ENCODE results near the gene NEB.
"Not testable (repeated sequence)": the region's sequence is repeated elsewhere in the genome, so short reads cannot be mapped to it uniquely, and the experiment has no call there.

Gene NEB

DNA sequence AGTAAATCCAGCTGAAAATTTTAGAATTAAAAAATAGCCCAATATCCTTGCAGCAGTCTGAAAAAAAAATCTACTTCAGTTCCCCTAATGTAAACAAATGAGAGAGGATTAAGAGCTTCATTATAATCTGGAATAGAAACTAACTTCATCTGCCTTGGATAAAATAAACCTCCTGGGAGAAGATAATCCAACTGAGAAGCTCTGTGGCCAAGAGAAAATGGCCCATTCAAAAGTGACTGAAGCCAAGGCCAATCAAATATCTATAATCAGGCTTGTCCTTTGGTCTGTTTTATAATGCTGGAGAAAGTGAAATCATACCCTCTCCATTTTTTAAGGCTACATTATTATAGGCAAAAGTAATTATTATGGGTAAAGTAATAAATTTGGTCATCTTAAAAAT, 110.0 kb downstream of the NEB start:
- no peak for DNase-seq (ENCODE audit: low read depth)
- H3K4me3 ChIP-seq (ENCODE audit: low read depth, low read length) = no peak overlapping the region

DNA sequence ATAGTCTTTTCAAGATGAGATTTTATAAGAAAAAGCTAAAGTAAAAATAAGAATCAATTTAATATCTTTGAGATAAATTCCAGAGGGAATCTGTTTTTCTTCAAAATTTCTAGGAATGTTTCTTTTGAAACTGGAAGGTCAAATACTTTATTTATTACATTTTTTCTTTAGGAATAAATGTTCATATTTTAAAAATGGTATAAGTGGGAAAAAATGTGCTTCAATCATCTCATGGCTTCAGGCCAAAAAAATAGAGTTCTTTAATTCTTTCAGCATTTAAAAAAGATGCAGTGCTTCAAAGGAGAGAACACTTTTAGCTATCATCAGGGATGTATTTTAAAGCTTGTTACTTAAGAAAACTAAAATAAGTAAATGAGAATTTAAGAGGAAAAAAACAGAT, 110.6 kb downstream of the NEB start:
- DNase-seq (ENCODE audit: low read depth) = no peak
- H3K4me3 ChIP-seq (ENCODE audit: low read depth, low read length) = no peak overlapping the region

DNA sequence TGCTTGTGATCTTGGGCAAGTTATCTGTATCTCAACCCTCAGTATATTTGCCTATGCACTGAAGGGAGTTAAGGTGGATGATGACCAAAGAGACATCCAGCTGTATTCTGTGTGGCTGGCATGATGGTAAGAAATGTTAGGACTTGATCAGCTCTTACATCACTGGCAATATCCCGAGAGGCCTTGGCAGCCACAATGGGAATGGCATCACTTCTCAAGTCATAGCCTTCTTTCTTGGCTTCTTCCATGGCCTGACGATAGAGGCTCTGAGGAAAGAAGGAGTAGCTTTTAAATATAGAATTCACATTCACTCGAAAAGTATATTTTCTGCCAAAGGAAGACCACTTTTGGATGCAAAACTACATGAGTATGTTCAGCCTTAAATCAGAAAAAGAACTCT, 113.5 kb downstream of the NEB start:
- DNase-seq (ENCODE audit: low read depth) = no peak
- H3K4me3 ChIP-seq (ENCODE audit: low read depth, low read length) = no peak overlapping the region

DNA sequence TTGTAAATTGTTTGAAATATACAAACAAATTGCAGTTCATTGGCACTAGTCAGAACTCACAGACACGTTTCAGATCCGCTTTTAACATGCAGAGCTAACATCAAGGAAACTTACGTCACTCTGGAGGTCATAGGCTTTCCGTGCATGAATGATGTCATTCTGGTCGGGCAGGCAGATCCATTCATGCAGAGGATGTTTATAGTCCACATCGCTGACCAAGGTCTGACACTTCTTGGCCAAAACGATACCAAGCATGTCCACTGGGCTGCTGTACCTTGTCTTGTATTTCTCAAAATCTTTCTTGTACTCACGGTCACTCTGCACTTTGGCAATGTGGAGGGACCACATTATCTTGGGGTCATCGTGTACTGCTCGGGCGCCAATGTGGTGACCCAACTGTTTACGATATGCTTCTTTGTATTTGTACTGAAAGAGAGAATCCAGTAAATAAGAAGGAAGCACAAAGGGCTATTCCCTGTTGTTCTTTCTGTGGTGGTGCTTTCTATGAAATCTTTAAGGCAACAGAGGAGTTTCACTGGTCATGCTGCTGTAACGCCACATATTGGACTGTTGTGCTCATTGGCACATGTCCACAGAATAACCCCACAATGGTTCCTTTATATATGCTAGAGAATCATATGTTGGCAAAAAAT, 114.8 kb downstream of the NEB start:
- no peak for DNase-seq (ENCODE audit: low read depth)

DNA sequence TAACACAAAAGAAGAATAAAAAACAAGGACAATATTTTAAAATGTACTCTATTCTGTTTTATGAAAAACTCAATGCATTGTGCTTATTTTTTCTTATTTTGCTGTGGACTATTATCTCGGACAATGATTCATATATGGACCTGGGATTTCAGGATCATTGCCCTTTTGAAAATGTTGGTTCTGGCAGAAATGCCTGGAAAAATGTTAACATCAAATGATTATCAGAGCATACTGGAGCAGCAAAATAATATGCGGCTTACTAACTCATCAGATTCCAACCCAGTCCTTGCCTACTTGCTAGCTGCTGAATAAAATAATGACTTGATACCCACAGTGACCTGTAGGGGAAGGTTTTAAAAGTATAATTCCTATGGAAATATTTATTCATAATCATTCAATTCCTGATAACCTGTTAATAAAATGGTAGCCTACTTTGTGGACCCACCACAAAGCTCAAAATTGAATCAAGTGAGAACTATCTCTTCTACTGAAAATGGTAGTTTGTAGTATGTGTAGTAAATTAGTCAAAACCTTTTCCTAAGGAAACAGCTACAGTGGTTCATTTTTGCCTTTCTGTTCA, 117.4 kb downstream of the NEB start:
- H3K4me3 ChIP-seq (ENCODE audit: low read depth, low read length) = no peak overlapping the region
- no peak for DNase-seq (ENCODE audit: low read depth)

More for the DNA sequence above, 114.8 kb downstream of the NEB start:
- H3K4me3 ChIP-seq (ENCODE audit: low read depth, low read length) = no peak overlapping the region

DNA sequence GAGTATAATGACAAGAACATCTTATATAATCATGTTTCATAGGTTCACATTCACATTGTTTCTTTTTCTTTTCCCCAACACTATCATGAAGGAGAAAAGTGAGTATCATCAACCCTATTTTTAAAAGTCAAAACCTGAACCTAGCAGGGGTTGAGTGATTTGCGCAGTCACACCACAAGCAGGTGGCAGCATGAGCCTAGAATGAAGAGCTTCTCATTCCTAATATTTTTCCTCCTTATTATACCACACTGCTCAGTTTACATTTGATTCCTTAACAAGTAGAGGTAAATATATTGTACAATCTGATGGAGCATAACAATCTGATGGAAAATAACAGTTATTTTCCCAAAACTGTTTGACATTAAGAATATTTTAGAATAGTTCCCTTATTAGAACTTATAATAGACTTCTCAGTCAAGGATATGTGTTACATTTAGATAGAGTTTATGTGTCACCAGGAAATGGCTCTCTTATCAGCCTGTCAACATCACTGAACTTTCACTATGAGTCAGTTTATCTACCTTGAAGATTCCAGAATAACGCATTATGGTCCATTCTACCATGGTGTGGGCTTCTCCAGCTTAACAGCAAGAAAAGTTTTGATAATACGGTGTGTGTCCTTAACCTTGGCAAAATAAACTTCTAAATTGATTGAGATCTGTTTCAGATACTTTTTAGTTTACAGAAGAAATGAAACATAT, 119.5 kb downstream of the NEB start:
- DNase-seq (ENCODE audit: low read depth) = no peak
- H3K4me3 ChIP-seq (ENCODE audit: low read depth, low read length) = no peak overlapping the region

DNA sequence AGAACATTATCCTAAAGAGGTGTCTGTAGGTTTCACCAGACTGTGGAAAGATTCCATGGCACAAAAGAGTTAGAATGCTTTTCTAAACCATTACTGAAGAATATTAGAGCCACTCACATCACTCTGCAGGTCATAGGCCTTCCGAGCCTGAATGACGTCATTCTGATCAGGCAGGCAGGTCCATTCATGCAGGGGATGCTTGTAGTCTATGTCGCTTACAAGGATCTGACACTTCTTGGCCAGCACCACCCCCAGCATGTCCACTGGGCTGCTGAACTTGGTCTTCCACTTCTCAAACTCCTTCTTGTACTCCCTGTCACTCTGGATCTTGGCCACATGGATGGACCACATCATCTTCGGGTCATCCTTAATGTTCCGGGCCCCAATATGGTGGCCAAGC, 120.1 kb downstream of the NEB start:
- no peak overlapping the region for H3K4me3 ChIP-seq (ENCODE audit: low read depth, low read length)
- no peak for DNase-seq (ENCODE audit: low read depth)

DNA sequence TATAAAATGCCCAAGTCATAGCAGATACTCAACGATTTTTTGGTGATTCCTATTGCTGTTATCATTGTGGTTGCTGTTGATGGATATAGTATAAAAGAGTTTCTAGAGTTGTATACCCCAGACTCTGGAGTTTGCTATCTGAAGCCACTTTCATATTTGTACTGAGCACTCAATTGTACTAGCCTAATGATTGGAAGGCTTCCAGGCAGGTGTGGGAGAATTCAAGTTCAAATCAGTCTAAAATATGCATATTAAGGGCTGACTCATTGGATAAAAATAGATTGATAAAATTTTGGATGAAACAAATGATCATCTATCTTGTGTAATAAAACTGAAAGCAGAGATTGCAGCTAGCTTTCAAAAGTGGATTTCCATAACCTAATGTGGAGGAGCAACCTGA, 122.9 kb downstream of the NEB start:
- H3K4me3 ChIP-seq (ENCODE audit: low read depth, low read length) = no peak overlapping the region
- no peak for DNase-seq (ENCODE audit: low read depth)

DNA sequence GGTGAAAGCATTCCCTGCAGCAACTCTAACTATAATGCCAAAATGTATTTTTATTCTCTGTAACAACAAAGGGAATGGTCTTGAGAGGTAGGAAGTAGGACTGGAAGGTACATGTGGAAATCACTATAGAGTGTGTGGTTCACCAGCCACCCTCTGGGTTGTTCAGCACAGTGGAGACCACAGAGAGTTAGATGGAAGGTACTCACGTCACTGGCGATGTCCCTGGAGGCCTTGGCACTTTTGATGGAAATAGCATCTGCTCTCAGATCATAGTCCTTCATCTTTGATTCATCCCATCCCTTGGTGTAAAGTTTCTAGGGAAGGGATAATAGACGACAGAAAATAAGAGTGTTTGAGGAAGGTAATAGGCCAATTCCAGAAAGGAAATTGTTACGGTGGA, 124.0 kb downstream of the NEB start:
- no peak for DNase-seq (ENCODE audit: low read depth)

DNA sequence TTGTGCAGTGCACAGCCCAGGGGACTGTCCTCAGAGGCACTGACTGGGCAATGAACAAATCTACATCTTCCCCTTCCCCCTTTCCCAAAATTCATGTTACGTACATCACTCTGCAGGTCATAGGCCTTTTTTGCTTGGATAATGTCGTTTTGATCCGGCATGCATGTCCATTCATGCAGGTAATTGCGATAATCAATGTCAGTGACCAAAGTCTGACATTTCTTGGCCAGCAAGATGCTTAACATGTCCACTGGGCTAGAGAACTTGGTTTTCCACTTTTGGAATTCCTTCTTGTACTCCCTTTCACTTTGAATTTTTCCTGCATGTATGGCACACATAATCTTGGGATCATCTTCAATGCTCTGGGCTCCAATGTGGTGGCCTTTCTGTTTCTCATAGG, 124.6 kb downstream of the NEB start:
- no peak for DNase-seq (ENCODE audit: low read depth)
- H3K4me3 ChIP-seq (ENCODE audit: low read depth, low read length) = no peak overlapping the region

More for the DNA sequence above, 124.0 kb downstream of the NEB start:
- H3K4me3 ChIP-seq (ENCODE audit: low read depth, low read length) = no peak overlapping the region

DNA sequence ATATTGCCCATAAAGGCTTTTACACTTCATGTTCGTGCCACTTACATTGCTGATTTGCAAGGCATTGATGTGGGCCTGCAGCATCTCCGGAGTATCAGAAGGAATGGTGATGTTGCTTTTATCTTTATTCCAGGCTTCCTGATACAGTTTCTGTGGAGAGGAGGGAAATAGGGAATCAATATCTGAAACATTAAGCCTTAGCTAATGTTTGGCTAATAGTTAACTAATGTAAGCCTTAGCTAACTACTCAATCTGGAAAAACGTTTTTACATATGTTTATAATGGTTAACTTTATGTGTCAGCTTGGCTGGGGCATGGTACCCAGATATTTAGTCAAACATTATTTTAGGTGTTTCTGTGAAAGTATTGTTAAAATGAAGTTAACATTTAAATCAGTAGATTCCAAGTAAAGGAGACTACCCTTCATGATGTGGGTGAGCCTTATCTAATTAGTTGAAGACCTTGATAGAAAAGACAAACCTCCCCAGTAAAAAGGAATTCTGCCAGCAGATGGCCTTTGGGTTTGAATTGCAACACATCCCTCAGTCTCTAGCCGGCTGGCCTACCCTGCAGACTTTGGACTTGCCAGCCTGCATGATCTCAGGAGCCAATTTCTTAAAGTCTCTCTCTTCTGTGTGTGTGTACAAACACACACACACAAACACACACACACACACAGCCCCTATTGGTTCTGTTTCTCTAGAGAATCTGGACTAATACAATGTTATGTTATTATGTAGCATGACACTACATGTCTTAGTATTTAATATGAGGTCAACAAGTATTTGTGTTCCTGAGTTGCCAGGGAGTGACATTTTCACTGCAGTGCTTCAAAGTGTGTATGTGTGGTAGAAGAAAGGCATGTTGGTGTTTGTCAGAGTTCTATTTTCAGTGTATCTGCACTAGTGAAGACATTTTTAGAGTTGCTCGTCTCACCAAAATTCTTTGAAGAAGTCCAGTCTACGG, 126.5 kb downstream of the NEB start:
- not testable (repeated sequence) for DNase-seq (ENCODE audit: low read depth); H3K4me3 ChIP-seq (ENCODE audit: low read depth, low read length)

DNA sequence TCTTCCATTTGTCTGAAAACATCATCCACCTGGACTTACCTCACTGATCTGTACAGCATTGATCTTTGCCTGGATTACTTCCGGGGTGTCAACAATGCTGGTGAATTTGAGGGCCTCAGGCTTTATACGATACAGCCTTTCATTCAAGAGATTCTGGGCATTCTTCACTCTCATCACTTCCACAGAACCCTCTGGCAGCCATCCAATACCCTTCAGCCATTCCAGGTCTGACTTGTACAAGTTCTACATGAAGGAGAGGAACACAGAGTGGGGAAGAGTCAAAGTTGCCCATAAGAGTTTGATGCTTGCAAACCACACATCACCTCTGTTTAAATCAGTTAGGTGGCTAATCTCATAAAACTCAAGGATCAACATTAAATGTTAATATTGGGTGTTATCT, 130.7 kb downstream of the NEB start:
- H3K4me3 ChIP-seq (ENCODE audit: low read depth, low read length); DNase-seq (ENCODE audit: low read depth): not testable (repeated sequence)

DNA sequence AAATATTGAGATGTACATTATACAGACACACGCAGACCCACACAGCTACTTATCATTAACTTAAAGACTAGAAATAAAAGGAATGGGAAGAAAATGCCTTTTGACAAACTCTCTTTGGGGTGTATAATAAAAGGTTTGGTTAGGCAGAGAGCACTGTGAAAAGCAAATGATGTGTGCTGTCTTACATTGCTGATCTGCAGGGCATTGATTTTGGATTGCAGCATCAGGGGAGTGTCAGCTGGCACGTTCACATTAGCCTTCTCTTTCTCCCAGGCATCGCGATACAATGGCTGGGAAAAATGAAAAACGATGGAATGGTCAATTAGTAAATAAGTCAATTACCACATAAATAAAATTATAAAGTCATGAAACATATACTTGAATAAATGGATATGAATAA, 131.9 kb downstream of the NEB start:
- H3K4me3 ChIP-seq (ENCODE audit: low read depth, low read length); DNase-seq (ENCODE audit: low read depth): not testable (repeated sequence)

DNA sequence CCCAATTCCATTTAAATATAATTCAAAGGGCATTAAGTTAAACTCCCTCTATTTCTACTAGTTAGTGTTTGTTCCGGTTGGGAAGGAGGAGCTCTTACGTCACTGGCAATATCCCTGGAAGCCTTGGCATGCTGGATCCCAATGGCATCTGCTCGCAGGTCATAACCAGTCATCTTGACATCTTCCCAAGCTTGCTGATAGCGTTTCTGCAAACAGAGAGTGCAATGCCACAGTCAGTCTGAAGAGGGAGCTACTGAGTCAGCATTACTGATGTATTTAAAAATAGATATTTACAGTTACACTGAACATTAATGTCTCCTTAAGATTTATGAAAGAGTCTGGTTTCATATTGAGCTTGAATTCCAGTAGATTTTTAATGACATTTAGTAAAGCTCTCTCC, 132.5 kb downstream of the NEB start:
- H3K4me3 ChIP-seq (ENCODE audit: low read depth, low read length); DNase-seq (ENCODE audit: low read depth): not testable (repeated sequence)

DNA sequence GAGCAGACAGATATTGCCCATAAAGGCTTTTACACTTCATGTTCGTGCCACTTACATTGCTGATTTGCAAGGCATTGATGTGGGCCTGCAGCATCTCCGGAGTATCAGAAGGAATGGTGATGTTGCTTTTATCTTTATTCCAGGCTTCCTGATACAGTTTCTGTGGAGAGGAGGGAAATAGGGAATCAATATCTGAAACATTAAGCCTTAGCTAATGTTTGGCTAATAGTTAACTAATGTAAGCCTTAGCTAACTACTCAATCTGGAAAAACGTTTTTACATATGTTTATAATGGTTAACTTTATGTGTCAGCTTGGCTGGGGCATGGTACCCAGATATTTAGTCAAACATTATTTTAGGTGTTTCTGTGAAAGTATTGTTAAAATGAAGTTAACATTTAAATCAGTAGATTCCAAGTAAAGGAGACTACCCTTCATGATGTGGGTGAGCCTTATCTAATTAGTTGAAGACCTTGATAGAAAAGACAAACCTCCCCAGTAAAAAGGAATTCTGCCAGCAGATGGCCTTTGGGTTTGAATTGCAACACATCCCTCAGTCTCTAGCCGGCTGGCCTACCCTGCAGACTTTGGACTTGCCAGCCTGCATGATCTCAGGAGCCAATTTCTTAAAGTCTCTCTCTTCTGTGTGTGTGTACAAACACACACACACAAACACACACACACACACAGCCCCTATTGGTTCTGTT, 137.2 kb downstream of the NEB start:
- not testable (repeated sequence) for DNase-seq (ENCODE audit: low read depth)

DNA sequence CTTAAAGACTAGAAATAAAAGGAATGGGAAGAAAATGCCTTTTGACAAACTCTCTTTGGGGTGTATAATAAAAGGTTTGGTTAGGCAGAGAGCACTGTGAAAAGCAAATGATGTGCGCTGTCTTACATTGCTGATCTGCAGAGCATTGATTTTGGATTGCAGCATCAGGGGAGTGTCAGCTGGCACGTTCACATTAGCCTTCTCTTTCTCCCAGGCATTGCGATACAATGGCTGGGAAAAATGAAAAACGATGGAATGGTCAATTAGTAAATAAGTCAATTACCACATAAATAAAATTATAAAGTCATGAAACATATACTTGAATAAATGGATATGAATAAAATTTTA, 142.4 kb downstream of the NEB start:
- DNase-seq (ENCODE audit: low read depth); H3K4me3 ChIP-seq (ENCODE audit: low read depth, low read length): not testable (repeated sequence)

More for the DNA sequence above, 137.2 kb downstream of the NEB start:
- not testable (repeated sequence) for H3K4me3 ChIP-seq (ENCODE audit: low read depth, low read length)

DNA sequence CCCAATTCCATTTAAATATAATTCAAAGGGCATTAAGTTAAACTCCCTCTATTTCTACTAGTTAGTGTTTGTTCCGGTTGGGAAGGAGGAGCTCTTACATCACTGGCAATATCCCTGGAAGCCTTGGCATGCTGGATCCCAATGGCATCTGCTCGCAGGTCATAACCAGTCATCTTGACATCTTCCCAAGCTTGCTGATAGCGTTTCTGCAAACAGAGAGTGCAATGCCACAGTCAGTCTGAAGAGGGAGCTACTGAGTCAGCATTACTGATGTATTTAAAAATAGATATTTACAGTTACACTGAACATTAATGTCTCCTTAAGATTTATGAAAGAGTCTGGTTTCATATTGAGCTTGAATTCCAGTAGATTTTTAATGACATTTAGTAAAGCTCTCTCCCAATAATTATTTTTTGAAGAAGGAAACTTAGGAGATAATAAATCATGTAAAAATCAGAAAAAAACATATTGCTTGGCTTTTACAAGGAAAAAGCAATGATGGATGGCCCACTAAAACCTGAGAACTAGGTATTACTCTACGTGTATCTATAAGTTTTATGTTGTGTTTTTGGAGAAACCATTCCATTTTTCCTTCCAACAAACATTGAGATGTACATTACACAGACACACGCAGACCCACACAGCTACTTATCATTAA, 142.9 kb downstream of the NEB start:
- not testable (repeated sequence) for DNase-seq (ENCODE audit: low read depth); H3K4me3 ChIP-seq (ENCODE audit: low read depth, low read length)

DNA sequence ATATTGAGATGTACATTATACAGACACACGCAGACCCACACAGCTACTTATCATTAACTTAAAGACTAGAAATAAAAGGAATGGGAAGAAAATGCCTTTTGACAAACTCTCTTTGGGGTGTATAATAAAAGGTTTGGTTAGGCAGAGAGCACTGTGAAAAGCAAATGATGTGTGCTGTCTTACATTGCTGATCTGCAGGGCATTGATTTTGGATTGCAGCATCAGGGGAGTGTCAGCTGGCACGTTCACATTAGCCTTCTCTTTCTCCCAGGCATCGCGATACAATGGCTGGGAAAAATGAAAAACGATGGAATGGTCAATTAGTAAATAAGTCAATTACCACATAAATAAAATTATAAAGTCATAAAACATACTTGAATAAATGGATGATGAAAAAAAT, 153.0 kb downstream of the NEB start:
- not testable (repeated sequence) for DNase-seq (ENCODE audit: low read depth); H3K4me3 ChIP-seq (ENCODE audit: low read depth, low read length)

DNA sequence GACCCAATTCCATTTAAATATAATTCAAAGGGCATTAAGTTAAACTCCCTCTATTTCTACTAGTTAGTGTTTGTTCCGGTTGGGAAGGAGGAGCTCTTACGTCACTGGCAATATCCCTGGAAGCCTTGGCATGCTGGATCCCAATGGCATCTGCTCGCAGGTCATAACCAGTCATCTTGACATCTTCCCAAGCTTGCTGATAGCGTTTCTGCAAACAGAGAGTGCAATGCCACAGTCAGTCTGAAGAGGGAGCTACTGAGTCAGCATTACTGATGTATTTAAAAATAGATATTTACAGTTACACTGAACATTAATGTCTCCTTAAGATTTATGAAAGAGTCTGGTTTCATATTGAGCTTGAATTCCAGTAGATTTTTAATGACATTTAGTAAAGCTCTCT, 153.6 kb downstream of the NEB start:
- DNase-seq (ENCODE audit: low read depth) = not testable (repeated sequence)

More for the DNA sequence above, 153.6 kb downstream of the NEB start:
- H3K4me3 ChIP-seq (ENCODE audit: low read depth, low read length) = not testable (repeated sequence)

Data from skeletal muscle cell (primary cell).